Kidney epithelial cell (primary cell): ENCODE results near the gene UBD. TPM values are rescaled to one million over a fixed set of nuclear protein-coding genes. Genes with fewer than 3 reads are reported as not detected.

Source experiments
- DNase-seq: peaks from one replicate; pipeline ENCODE4 v3.0.0-alpha.2; 2010; ENCODE audit warnings: low read depth
- H3K27me3 ChIP-seq: 2 replicates; pipeline ENCODE4 v1.6.0; 2011; ENCODE audit warnings: low read length; ENCODE audit not compliant: control insufficient read depth, insufficient read depth
- H3K36me3 ChIP-seq: 2 replicates; pipeline ENCODE4 v1.5.1; 2011; ENCODE audit warnings: low read length; ENCODE audit not compliant: control insufficient read depth, insufficient read depth
- H3K4me3 ChIP-seq: 2 replicates; pipeline ENCODE4 v1.5.1; 2011; ENCODE audit warnings: low read depth, mild to moderate bottlenecking, control low read depth, low read length
- total RNA-seq: library from RNA; depleted of rRNA; stranded (reverse); fragments of >200 nt; gene quantifications from 2 replicates; pipeline ENCODE4 v1.2.3, GENCODE V29; 2015
- TF ChIP-seq, protein P1 (sequence below): IDR thresholded peaks from 2 replicates; pipeline ENCODE4 v1.5.1; 2011; ENCODE audit warnings: mild to moderate bottlenecking, moderate library complexity, low read length, control low read depth, inconsistent platforms; ENCODE audit not compliant: insufficient read depth, poor library complexity, severe bottlenecking

The UBD gene
- total RNA-seq, result 7.3 and 9.4 TPM in 2 replicates

DNA sequence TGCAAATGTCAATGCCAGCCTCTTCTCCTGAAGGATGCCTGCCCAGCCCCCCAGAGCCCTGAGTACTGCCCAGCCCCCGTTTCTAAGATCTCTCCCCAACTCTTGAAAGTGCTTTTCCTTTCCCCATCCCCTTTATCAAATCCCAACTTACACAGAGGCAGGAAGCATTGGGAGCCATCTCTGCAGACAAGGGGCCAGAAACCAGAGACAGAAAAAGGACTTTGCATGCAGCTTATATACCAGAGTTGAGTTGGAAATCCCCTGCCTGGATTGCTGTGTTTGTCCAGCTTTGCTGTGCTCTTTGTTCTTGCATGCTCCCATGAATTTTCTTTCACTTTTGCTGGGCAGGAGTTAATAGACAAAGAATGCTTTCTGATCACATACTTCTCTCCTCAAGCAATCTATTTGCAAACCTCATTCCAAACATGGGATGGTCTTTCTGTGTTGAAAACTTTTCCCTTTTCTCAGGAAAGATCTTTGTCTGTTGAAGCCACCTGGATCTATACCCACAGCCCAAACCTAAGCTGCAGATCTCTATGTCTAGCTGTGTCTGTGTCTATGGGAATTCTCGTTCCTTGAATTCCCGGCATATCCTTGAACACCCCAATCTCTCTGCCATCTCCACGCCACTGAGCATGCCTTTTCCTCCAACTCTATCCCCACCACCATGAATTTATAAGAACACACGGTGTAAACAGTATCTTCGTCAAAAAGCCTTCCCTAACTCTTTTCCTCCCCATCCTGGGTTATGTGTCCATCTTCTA, at the start of gene UBD:
UBD (minus strand) TSS at position 209 of the 764 bp plus-strand sequence; CDS start at position 178, 31 bp downstream.
- Histone ChIP-seq H3K4me3 (no peak within 1 kb of the TSS), H3K27me3 (peaks cover 7% of the 10 kb centered on the region), H3K36me3 (no peaks in the 10 kb centered on the region)
- TF ChIP-seq, protein P1, sequence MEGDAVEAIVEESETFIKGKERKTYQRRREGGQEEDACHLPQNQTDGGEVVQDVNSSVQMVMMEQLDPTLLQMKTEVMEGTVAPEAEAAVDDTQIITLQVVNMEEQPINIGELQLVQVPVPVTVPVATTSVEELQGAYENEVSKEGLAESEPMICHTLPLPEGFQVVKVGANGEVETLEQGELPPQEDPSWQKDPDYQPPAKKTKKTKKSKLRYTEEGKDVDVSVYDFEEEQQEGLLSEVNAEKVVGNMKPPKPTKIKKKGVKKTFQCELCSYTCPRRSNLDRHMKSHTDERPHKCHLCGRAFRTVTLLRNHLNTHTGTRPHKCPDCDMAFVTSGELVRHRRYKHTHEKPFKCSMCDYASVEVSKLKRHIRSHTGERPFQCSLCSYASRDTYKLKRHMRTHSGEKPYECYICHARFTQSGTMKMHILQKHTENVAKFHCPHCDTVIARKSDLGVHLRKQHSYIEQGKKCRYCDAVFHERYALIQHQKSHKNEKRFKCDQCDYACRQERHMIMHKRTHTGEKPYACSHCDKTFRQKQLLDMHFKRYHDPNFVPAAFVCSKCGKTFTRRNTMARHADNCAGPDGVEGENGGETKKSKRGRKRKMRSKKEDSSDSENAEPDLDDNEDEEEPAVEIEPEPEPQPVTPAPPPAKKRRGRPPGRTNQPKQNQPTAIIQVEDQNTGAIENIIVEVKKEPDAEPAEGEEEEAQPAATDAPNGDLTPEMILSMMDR, result no peak
- DNase-seq, result no peak

DNA sequence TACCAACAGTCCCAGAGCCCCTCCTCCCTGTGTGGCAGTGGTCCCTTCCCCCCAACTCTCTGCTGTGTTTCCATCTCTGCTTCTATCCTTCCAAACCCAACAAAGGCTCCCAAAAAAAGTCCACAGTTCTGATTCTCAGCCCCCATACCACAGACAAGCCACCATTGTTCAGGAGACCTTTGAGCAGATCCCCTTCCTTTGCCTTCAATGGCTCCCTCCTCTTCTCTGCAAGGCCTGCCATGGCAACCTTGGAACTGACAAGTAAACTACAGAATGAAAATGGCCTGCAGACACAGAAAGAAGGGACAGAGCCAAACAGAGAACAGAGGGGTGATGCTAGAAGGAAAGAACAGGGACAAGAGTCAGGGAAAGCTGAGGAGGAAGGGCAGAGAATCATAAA, 48.6 kb upstream of the UBD start:
- H3K27me3 ChIP-seq, result no peaks in the 10 kb centered on the region
- H3K36me3 ChIP-seq, result peaks cover 1% of the 10 kb centered on the region
- no peak for DNase-seq
- no peak overlapping the region for H3K4me3 ChIP-seq
- TF ChIP-seq, protein P1, result no peak

DNA sequence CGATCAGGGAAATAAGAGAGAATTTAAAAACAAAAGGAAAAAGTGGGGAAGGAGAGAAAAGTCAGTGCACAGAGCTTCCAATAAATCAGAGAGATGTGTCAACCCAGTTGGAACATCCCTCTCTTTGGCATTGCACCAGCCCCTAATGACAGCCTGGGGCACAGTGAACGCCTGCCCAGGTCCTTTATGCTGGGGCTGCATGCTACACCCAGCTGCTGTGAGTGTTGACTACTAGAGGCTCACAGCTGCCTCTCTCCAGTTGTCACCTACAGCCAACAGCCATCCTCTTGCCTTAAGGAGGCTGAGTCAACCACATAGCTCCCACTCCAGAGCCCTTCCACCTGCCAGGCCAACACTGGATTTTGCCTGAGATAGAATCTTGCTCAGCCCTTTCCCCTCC, 44.4 kb upstream of the UBD start:
- Histone ChIP-seq H3K27me3 (no peaks in the 10 kb centered on the region), H3K36me3 (no peaks in the 10 kb centered on the region), H3K4me3 (no peak overlapping the region)
- TF ChIP-seq, protein P1, result no peak
- no peak for DNase-seq

DNA sequence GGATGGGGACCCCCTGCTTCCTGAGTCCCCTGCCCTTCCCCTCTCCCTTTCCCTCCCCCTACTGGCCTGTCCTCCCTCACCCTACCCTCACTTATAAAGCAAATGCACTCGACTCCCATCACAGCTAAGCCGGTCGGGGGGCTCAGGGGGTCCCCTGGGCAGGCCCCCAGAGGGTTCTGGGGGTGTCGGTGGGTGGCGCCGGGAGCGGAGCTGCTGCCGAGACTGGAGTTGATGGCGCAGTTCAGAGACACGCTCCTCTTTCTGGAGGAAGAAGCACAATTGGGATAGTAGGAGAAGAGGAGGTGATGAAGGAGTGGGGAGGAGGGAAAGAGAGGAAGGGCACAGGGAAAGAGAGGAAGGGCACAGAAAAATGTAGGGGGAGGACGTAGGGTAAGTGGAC, 43.9 kb upstream of the UBD start:
- Histone ChIP-seq H3K27me3 (no peaks in the 10 kb centered on the region), H3K36me3 (no peaks in the 10 kb centered on the region), H3K4me3 (no peak overlapping the region)
- DNase-seq, result no peak
- TF ChIP-seq, protein P1, result no peak

DNA sequence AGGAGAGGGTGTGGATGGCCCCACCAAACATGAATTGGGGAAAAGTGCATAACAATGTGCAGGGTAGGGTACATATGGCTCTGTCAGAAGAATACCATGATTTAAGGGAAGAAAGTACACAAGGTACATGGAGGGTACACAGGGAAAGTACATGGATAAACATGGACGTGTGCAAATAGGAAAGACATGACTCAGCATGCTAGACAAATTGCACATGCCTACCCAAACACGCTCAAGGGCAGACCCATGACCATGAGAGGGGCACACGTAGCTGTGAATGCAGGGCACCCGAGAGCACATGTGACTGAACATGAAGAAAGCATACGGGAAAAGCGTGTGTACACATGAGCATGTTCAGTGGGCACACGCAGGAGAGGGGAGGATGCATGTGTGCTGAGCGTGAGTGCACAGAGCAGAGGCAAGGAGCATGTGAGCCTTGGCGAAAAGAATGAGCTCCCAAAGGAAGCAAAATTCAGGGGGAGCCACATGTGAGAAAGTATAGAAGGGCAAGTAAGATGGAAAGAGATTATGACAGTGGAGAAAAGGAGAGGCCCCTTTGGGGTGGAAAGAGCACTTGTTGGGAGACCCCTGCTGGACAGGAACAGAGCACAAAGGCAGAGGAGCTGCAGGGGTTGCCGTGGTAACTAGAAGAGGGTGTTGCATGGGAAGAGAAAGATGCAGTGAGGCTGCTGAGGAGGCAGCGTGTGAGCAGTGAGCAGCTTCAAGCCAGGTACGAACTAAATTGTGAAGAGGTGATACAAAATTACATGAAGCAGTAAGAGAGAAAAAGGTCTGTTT, 43.2 kb upstream of the UBD start:
- Histone ChIP-seq H3K36me3 (no peaks in the 10 kb centered on the region), H3K27me3 (no peaks in the 10 kb centered on the region), H3K4me3 (no peak overlapping the region)
- DNase-seq, result no peak
- TF ChIP-seq, protein P1, result no peak
